ENCODE data around the gene NECTIN2.
"Not testable (repeated sequence)": the region's sequence is repeated elsewhere in the genome, so short reads cannot be mapped to it uniquely, and the experiment has no call there.

NECTIN2 gene

GRCh38 chr19:44908074-44908835 lies 62.2 kb downstream of the NECTIN2 start:
- no peak for DNase-seq (ENCODE audit: low spot score)
- in situ Hi-C loops (cut with MboI; ENCODE audit: low pct_unique_long_range_greater_than_20kb, low sequenced_read_pairs, unreplicated experiment): no loop called here
- no peak for TF ChIP-seq CTCF (IDR thresholded peaks at IDR 0.05; ENCODE audit: extremely low read depth, insufficient read depth, missing control alignments)

- TF ChIP-seq CTCF (IDR thresholded peaks at IDR 0.05; ENCODE audit: extremely low read depth, insufficient read depth, missing control alignments): no peak
- DNase-seq (ENCODE audit: low spot score): no peak
- in situ Hi-C loops (cut with MboI; ENCODE audit: low pct_unique_long_range_greater_than_20kb, low sequenced_read_pairs, unreplicated experiment): no loop called here
Measured at GRCh38 chr19:44908836-44909261, 62.8 kb downstream of the NECTIN2 start.

- in situ Hi-C loops (cut with MboI; ENCODE audit: low pct_unique_long_range_greater_than_20kb, low sequenced_read_pairs, unreplicated experiment): no loop called here
- DNase-seq (ENCODE audit: low spot score): no peak
- no peak for TF ChIP-seq CTCF (IDR thresholded peaks at IDR 0.05; ENCODE audit: extremely low read depth, insufficient read depth, missing control alignments)
Measured at GRCh38 chr19:44909775-44910174, 63.7 kb downstream of the NECTIN2 start.

- in situ Hi-C loops (cut with MboI; ENCODE audit: low pct_unique_long_range_greater_than_20kb, low sequenced_read_pairs, unreplicated experiment); DNase-seq (ENCODE audit: low spot score): not testable (repeated sequence)
Measured at GRCh38 chr19:44911896-44912295, 65.8 kb downstream of the NECTIN2 start.

- in situ Hi-C loops (cut with MboI; ENCODE audit: low pct_unique_long_range_greater_than_20kb, low sequenced_read_pairs, unreplicated experiment): no loop called here
- DNase-seq (ENCODE audit: low spot score): no peak
- no peak for TF ChIP-seq CTCF (IDR thresholded peaks at IDR 0.05; ENCODE audit: extremely low read depth, insufficient read depth, missing control alignments)
Measured at GRCh38 chr19:44912854-44913253, 66.8 kb downstream of the NECTIN2 start.

- in situ Hi-C loops (cut with MboI; ENCODE audit: low pct_unique_long_range_greater_than_20kb, low sequenced_read_pairs, unreplicated experiment); DNase-seq (ENCODE audit: low spot score): not testable (repeated sequence)
Measured at GRCh38 chr19:44913512-44914432, 67.7 kb downstream of the NECTIN2 start.

- peak; percentile 94 for DNase-seq (ENCODE audit: low spot score)
- in situ Hi-C loops (cut with MboI; ENCODE audit: low pct_unique_long_range_greater_than_20kb, low sequenced_read_pairs, unreplicated experiment): not testable (repeated sequence)
Measured at GRCh38 chr19:44914433-44915206, 68.5 kb downstream of the NECTIN2 start, which contains the start of gene APOC1. APOC1 (plus strand) TSS chr19:44914608; CDS start chr19:44914892, 284 bp downstream.

Data from GM13977 (cell line).